Loucy (cell line): ENCODE results near the gene NRP1.

Experiments used
- H2AFZ ChIP-seq: fragments of 200-600 bp; sonication (generic); 2 replicates; pipeline ENCODE4 v1.6.0; 2016; ENCODE audit warnings: antibody characterized with exemption, mild to moderate bottlenecking, low read length, moderate library complexity
- H3F3A ChIP-seq: fragments of 200-600 bp; 2 replicates; pipeline ENCODE4 v1.6.0; 2016; ENCODE audit warnings: antibody characterized with exemption, low read depth, mild to moderate bottlenecking
- H3K27me3 ChIP-seq: fragments of 200-600 bp; sonication (generic); 2 replicates; pipeline ENCODE4 v1.6.1; 2014; ENCODE audit warnings: low read length, mild to moderate bottlenecking; ENCODE audit not compliant: insufficient read depth, poor library complexity, severe bottlenecking
- H3K36me3 ChIP-seq: fragments of 200-600 bp; sonication (generic); 2 replicates; pipeline ENCODE4 v1.6.1; 2016; ENCODE audit warnings: low read length; ENCODE audit not compliant: insufficient read depth
- H3K4me1 ChIP-seq: fragments of 200-600 bp; sonication (generic); 2 replicates; pipeline ENCODE4 v1.5.1; 2014; ENCODE audit warnings: low read length, mild to moderate bottlenecking; ENCODE audit not compliant: insufficient read depth, poor library complexity, severe bottlenecking
- H3K4me2 ChIP-seq: fragments of 200-600 bp; sonication (generic); 2 replicates; pipeline ENCODE4 v1.6.0; 2014; ENCODE audit warnings: antibody characterized with exemption, low read length, low read depth, mild to moderate bottlenecking; ENCODE audit not compliant: poor library complexity, severe bottlenecking
- H3K4me3 ChIP-seq: fragments of 200-600 bp; sonication (generic); 2 replicates; pipeline ENCODE4 v1.5.1; 2014; ENCODE audit warnings: low read length, mild to moderate bottlenecking, mixed read lengths; ENCODE audit not compliant: poor library complexity, severe bottlenecking
- H3K79me2 ChIP-seq: fragments of 200-600 bp; sonication (generic); 2 replicates; pipeline ENCODE4 v1.6.1; 2014; ENCODE audit warnings: low read length; ENCODE audit not compliant: insufficient read depth
- H3K9ac ChIP-seq: fragments of 200-600 bp; sonication (generic); 2 replicates; pipeline ENCODE4 v1.6.0; 2014; ENCODE audit warnings: mild to moderate bottlenecking, low read depth, low read length, moderate library complexity; ENCODE audit not compliant: poor library complexity, severe bottlenecking
- H3K9me2 ChIP-seq: fragments of 200-600 bp; sonication (generic); replicated peaks from 2 replicates; pipeline ENCODE4 v1.6.1; 2016; ENCODE audit warnings: low read depth, low read length, mixed read lengths
- H3K9me3 ChIP-seq: fragments of 200-600 bp; sonication (generic); 2 replicates; pipeline ENCODE4 v1.6.1; 2014; ENCODE audit warnings: mild to moderate bottlenecking, antibody characterized with exemption, low read length, low read depth; ENCODE audit not compliant: insufficient read depth
- H4K20me1 ChIP-seq: fragments of 200-600 bp; sonication (generic); 2 replicates; pipeline ENCODE4 v1.6.0; 2014; ENCODE audit warnings: antibody characterized with exemption, low read length, mild to moderate bottlenecking; ENCODE audit not compliant: insufficient read depth, poor library complexity, severe bottlenecking
- EZH2phosphoT487 ChIP-seq: fragments of 200-600 bp; IDR thresholded peaks from 2 replicates; pipeline ENCODE4 v1.6.1; 2018; ENCODE audit warnings: antibody characterized with exemption, mild to moderate bottlenecking, moderate library complexity, borderline replicate concordance
- TF ChIP-seq, protein P1 (sequence below): fragments of 200-600 bp; sonication (generic); conservative IDR thresholded peaks from 2 replicates; pipeline ENCODE4 v1.5.1; 2014; ENCODE audit warnings: mild to moderate bottlenecking, antibody characterized with exemption, low read length

NRP1 gene

DNA sequence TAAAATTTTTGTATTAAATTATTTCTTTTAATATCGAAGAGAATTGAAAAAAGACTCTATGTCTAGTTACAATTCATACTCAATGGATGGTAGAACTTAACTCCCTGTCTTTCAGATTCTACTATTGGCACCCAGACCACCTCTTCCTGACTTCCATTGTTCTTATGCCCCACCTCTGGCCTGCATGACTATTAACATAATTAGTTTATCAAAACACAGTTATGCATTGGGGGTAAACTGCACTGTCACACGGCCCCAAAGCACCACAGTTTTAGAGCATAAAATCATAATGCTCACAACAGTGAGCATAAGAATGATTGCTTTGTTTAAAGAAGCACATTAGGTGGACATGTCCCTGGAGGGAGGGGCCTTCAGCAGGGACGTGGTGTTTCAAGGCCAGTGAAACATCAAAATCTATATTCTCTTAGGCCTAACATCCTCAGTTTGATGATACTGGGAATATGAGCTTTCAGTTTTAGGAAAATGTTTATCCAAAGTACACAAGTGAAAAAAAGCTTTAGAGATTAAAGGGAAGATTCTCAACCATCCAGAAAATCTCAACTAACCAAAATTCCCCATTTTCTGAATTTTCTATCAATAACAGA lies 79.8 kb downstream of the NRP1 start:
- no peaks in the 10 kb centered on the region for H3K27me3 ChIP-seq
- peaks cover 3% of the 10 kb centered on the region for H3K4me1 ChIP-seq
- no peak overlapping the region for H3K4me3 ChIP-seq
- no peaks in the 10 kb centered on the region for H3F3A ChIP-seq
- H4K20me1 ChIP-seq = no peaks in the 10 kb centered on the region
- no peaks in the 10 kb centered on the region for H3K36me3 ChIP-seq
- H3K9me3 ChIP-seq = no peaks in the 10 kb centered on the region
- no peak overlapping the region for H2AFZ ChIP-seq
- no peaks in the 10 kb centered on the region for H3K79me2 ChIP-seq
- H3K9me2 ChIP-seq = no peaks in the 10 kb centered on the region
- no peak overlapping the region for H3K4me2 ChIP-seq
- no peak overlapping the region for H3K9ac ChIP-seq
- TF ChIP-seq, protein P1, sequence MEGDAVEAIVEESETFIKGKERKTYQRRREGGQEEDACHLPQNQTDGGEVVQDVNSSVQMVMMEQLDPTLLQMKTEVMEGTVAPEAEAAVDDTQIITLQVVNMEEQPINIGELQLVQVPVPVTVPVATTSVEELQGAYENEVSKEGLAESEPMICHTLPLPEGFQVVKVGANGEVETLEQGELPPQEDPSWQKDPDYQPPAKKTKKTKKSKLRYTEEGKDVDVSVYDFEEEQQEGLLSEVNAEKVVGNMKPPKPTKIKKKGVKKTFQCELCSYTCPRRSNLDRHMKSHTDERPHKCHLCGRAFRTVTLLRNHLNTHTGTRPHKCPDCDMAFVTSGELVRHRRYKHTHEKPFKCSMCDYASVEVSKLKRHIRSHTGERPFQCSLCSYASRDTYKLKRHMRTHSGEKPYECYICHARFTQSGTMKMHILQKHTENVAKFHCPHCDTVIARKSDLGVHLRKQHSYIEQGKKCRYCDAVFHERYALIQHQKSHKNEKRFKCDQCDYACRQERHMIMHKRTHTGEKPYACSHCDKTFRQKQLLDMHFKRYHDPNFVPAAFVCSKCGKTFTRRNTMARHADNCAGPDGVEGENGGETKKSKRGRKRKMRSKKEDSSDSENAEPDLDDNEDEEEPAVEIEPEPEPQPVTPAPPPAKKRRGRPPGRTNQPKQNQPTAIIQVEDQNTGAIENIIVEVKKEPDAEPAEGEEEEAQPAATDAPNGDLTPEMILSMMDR = no peak
- no peak for TF ChIP-seq EZH2phosphoT487

DNA sequence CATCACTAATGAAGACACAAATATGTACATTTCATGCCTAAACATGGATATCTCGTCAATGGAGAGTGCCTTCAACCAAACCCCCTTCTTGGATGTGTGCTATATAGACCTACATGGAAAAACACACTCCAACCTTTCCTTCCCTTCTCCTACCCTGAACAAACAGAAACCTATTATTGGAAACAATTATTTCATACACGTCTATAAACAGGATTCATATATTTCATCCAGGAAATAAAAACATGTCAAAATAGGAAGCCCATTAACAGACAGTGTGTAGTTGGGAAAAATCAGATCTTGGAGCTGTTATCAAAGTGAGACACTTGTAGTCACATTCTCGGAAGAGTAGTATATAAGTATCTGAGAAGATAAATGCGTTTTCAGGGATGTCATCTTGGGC lies 81.1 kb downstream of the NRP1 start:
- H3K9me2 ChIP-seq = no peaks in the 10 kb centered on the region
- peaks cover 16% of the 10 kb centered on the region for H3K4me1 ChIP-seq
- no peaks in the 10 kb centered on the region for H3K79me2 ChIP-seq
- no peak overlapping the region for H3K4me3 ChIP-seq
- H3F3A ChIP-seq = 0 out of 2 replicates have a peak, but pooled peaks cover under 1% of the 10 kb centered on the region
- H3K9me3 ChIP-seq = no peaks in the 10 kb centered on the region
- no peaks in the 10 kb centered on the region for H3K27me3 ChIP-seq
- H3K4me2 ChIP-seq = no peak overlapping the region
- H3K36me3 ChIP-seq = no peaks in the 10 kb centered on the region
- no peak overlapping the region for H3K9ac ChIP-seq
- H4K20me1 ChIP-seq = no peaks in the 10 kb centered on the region
- no peak for TF ChIP-seq EZH2phosphoT487
- TF ChIP-seq, protein P1 = no peak
- H2AFZ ChIP-seq = no peak overlapping the region

DNA sequence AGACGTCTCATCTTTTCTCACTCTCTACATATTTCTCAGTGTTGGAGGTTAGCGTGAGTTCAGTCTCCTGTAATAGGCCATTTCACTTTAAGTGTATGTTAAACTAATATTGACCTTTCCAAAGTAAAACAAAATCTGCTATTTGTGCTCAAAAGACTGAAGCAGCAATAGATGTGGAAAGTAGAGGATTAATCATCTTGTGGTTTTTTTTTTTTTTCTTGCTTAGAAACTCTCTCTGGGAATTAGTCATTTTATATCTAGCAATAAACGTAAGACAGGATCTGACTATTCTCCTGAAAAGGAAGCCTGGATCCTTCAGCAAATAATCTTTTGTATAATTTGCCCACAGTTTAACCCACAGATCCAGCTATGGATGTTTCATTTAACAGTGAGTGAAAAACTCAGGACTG lies 81.7 kb downstream of the NRP1 start:
- 0 out of 2 replicates have a peak, but pooled peaks cover 2% of the 10 kb centered on the region for H3F3A ChIP-seq
- H3K9me3 ChIP-seq = no peaks in the 10 kb centered on the region
- no peak overlapping the region for H3K4me3 ChIP-seq
- no peaks in the 10 kb centered on the region for H3K79me2 ChIP-seq
- peaks cover 21% of the 10 kb centered on the region for H3K4me1 ChIP-seq
- H4K20me1 ChIP-seq = no peaks in the 10 kb centered on the region
- H3K9me2 ChIP-seq = no peaks in the 10 kb centered on the region
- no peak for TF ChIP-seq EZH2phosphoT487
- TF ChIP-seq, protein P1 = no peak
- no peaks in the 10 kb centered on the region for H3K36me3 ChIP-seq
- H3K27me3 ChIP-seq = no peaks in the 10 kb centered on the region
- no peak overlapping the region for H3K4me2 ChIP-seq
- no peak overlapping the region for H3K9ac ChIP-seq
- H2AFZ ChIP-seq = no peak overlapping the region
